ENCODE results near the gene NR2E1.

Gene NR2E1

DNA sequence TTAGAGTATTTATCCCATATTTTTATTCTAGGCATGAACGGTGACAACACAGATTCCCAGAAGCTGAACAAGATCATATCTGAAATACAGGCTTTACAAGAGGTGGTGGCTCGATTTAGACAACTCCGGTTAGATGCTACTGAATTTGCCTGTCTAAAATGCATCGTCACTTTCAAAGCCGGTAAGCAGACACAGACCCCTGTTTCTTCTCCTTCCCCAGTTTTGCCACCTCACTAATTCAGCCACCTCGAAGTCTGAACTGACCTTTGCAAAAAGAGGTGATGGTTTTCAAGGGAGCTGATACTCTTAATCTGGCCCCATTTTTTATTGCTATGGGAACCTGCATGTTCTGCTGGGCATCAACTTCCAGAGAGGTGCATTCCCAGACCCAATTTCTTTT lies 15.0 kb downstream of the NR2E1 start:
- no peak for DNase-seq (ENCODE audit: low spot score)
- TF ChIP-seq, protein P1, sequence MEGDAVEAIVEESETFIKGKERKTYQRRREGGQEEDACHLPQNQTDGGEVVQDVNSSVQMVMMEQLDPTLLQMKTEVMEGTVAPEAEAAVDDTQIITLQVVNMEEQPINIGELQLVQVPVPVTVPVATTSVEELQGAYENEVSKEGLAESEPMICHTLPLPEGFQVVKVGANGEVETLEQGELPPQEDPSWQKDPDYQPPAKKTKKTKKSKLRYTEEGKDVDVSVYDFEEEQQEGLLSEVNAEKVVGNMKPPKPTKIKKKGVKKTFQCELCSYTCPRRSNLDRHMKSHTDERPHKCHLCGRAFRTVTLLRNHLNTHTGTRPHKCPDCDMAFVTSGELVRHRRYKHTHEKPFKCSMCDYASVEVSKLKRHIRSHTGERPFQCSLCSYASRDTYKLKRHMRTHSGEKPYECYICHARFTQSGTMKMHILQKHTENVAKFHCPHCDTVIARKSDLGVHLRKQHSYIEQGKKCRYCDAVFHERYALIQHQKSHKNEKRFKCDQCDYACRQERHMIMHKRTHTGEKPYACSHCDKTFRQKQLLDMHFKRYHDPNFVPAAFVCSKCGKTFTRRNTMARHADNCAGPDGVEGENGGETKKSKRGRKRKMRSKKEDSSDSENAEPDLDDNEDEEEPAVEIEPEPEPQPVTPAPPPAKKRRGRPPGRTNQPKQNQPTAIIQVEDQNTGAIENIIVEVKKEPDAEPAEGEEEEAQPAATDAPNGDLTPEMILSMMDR (IDR thresholded peaks at IDR 0.05; ENCODE audit: extremely low read depth, missing control alignments) = no peak

DNA sequence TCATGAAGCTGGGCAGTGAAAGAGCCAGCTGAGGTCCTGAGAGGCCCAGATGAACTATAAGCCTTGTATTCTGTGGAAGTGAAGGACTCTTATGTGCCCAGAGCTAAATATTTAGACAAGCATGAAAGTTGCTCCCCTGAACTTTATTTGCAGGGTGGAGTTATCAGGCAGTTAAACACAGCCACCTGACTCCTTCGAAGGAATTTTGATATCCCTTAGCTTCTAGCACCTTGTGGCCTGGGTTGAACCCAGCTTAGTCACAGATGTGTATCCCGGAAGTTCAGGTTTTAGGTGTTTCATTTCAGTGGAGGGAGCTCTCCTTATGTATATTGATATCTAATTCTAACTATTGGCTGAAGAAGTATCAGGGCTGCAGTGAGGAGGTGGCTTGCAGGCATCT lies 20.4 kb downstream of the NR2E1 start:
- DNase-seq (ENCODE audit: low spot score) = no peak
- TF ChIP-seq, protein P1 (IDR thresholded peaks at IDR 0.05; ENCODE audit: extremely low read depth, missing control alignments) = no peak

DNA sequence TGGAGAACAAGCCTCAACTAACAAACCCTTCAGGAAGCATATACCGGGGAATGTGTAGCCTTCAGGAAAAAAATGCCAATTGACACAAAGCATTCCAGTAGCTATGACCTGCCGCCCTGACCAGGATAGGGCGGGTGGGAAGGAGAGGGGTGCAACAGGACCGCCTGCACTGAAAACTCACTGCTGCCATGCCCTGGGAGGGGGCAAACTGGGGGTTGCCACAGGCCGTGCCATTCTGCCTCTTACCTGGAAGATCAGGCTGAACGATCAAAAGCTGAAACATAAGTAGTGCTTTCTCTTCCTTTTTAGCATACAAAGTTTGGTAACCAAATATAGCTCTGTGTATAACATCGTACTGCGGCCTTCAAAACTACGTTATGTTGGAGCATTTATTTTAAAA lies 21.7 kb downstream of the NR2E1 start:
- TF ChIP-seq, protein P1 (IDR thresholded peaks at IDR 0.05; ENCODE audit: extremely low read depth, missing control alignments) = no peak
- DNase-seq (ENCODE audit: low spot score) = no peak

DNA sequence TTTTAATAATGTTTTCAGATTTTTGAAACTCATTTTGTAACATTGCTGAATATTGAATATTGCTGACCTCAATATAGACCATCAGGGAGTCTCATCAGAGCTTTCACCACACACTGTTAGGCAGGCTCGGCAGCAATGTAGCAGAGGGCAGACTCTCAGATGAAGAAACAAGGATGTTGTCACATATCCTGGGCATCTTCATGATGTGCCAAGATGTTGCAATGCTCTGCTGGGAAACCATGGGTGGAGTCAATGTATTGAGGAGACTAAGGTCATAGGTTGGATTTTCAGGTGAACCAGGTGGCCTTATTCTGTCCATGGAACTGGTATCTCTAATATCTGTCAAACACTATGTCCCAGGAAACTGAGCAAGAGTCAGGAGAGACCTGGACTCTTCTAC lies 27.3 kb downstream of the NR2E1 start:
- DNase-seq (ENCODE audit: low spot score) = no peak
- TF ChIP-seq, protein P1 (IDR thresholded peaks at IDR 0.05; ENCODE audit: extremely low read depth, missing control alignments) = no peak

DNA sequence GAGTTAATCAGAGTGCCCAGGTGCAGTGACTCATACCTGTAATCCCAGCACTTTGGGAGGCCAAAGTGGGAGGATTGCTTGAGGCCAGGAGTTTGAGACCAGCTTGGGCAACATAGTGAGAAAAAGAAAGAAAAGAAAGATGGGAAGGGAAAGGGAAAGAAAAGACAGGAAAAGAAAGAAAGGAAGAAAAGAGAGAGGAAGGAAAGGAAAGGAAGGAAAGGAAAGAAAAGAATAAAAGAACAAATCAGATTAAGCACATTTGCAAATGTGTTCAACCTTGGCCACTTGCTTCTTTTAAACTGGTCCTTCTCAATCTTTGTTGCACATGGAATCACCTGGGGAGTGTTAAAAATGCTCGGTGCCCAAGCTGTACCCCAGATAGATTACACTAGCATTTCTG lies 28.0 kb downstream of the NR2E1 start:
- DNase-seq (ENCODE audit: low spot score) = no peak

DNA sequence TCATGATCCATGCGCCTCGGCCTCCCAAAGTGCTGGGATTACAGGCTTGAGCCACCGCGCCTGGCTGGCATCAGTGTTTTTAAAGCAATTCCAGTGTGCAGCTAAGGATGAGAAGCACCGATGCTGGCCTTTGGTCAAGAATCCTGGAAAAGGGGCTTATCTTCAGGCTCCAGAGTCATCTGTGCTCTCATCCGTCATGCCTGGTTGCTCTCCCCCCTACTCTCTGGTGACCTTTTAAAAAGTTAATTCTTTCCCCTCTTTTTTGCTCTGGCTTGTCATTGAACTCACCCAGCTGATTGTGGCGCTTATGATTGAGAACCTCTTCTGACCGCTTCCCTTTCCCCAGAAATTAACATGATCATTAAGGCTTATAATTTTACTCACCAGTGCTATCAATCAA lies 28.7 kb downstream of the NR2E1 start:
- DNase-seq (ENCODE audit: low spot score) = no peak
- TF ChIP-seq, protein P1 (IDR thresholded peaks at IDR 0.05; ENCODE audit: extremely low read depth, missing control alignments) = no peak

More for the DNA sequence above, 28.0 kb downstream of the NR2E1 start:
- TF ChIP-seq, protein P1 (IDR thresholded peaks at IDR 0.05; ENCODE audit: extremely low read depth, missing control alignments) = no peak

DNA sequence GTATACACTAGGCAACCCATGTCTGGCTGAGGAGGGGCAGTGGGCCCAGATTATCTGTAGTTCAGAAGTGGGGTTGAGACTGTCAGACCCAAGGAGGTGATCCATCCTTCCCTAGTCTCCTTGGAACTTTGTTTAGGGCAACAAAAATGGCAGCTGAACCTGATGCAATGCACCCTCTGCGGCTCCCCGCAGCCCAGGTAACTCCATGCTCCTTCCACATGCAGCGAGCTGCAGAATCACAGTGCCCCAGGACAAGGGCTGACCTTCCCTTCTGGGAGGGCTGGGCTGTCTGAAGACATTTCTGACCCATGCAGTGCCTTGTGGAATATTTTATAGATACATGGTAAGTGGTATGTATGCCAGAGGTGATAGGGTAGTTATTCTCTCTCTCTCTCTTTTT lies 29.4 kb downstream of the NR2E1 start:
- TF ChIP-seq, protein P1 (IDR thresholded peaks at IDR 0.05; ENCODE audit: extremely low read depth, missing control alignments) = no peak
- DNase-seq (ENCODE audit: low spot score) = no peak

Data from GM20000 (cell line).